SW 1271 (cell line): ENCODE data around the gene TPRG1L.

ENCODE experiments used
- DNase-seq, 2 experiments: peaks; one replicate each; lab custom pipeline; 2025; lab: John Stamatoyannopoulos, UW

Gene TPRG1L

GRCh38 chr1:3646596-3646995, 21.8 kb downstream of the TPRG1L start:
- no peak for DNase-seq

- DNase-seq = peak; percentile 50 to 77
Observed at GRCh38 chr1:3649342-3650247, 24.8 kb downstream of the TPRG1L start, which contains the start of gene WRAP73. WRAP73 (minus strand) TSS chr1:3650103; CDS start chr1:3649999, 104 bp downstream.

- DNase-seq = no peak
Observed at GRCh38 chr1:3650248-3651025, 25.6 kb downstream of the TPRG1L start.

GRCh38 chr1:3651026-3651929, 26.5 kb downstream of the TPRG1L start:
- DNase-seq = no peak

GRCh38 chr1:3651930-3652547, 27.2 kb downstream of the TPRG1L start, which contains the start of gene TP73:
TP73 (plus strand) TSS chr1:3652516; CDS start chr1:3682366, 29,850 bp downstream.
- no peak for DNase-seq

GRCh38 chr1:3652548-3653285, 27.9 kb downstream of the TPRG1L start:
- no peak for DNase-seq

- no peak for DNase-seq
Observed at GRCh38 chr1:3653286-3653618, 28.4 kb downstream of the TPRG1L start.

- no peak for DNase-seq
Observed at GRCh38 chr1:3654549-3655281, 29.9 kb downstream of the TPRG1L start.

- DNase-seq = no peak
Observed at GRCh38 chr1:3656450-3657095, 31.8 kb downstream of the TPRG1L start.

- DNase-seq = no peak
Observed at GRCh38 chr1:3657096-3657475, 32.3 kb downstream of the TPRG1L start.

GRCh38 chr1:3657578-3658230, 32.9 kb downstream of the TPRG1L start:
- DNase-seq = no peak

GRCh38 chr1:3658231-3658615, 33.4 kb downstream of the TPRG1L start:
- no peak for DNase-seq

- no peak for DNase-seq
Observed at GRCh38 chr1:3659093-3659492, 34.3 kb downstream of the TPRG1L start.

- no peak for DNase-seq
Observed at GRCh38 chr1:3660704-3661103, 35.9 kb downstream of the TPRG1L start.

- DNase-seq = no peak
Observed at GRCh38 chr1:3661631-3662030, 36.8 kb downstream of the TPRG1L start.

- no peak for DNase-seq
Observed at GRCh38 chr1:3662080-3662671, 37.4 kb downstream of the TPRG1L start.

- no peak for DNase-seq
Observed at GRCh38 chr1:3663999-3664699, 39.3 kb downstream of the TPRG1L start.
